GM12891 (cell line): Measurements from ENCODE around the gene RHOV.

Source experiments
- POLR2A ChIP-seq: IDR thresholded peaks from 2 replicates; pipeline ENCODE4 v1.6.1; 2011; ENCODE audit warnings: low read depth, low read length, control low read depth
- POLR2AphosphoS5 ChIP-seq: IDR thresholded peaks from 2 replicates; pipeline ENCODE4 v1.6.1; 2011; ENCODE audit warnings: low read depth, low read length, control low read depth
- SPI1 ChIP-seq: IDR thresholded peaks from 2 replicates; pipeline ENCODE4 v1.6.1; 2011; ENCODE audit warnings: low read depth, low read length, control low read depth
- TAF1 ChIP-seq: IDR thresholded peaks from 2 replicates; pipeline ENCODE4 v1.6.1; 2011; ENCODE audit warnings: low read depth, low read length, control low read depth

GRCh38 chr15:40891810-40892446, 17.9 kb upstream of the RHOV start:
- TF ChIP-seq POLR2A (no peak), TAF1 (no peak), SPI1 (no peak), POLR2AphosphoS5 (no peak)
